Spinal cord (tissue), 10 donors: ENCODE results near the gene PGAM5. TPM values are rescaled to one million over a fixed set of nuclear protein-coding genes. Genes with fewer than 3 reads are reported as not detected.

Source experiments
- DNase-seq, 6 donors: peaks; one replicate each; pipeline versions ENCODE4 v3.0.0 to v3.0.0-alpha.2; 2013 to 2015; ENCODE audit warnings: low spot score in 6 of 6, low read depth in 4 of 6
- H3K27ac ChIP-seq: one replicate; pipeline ENCODE4 v1.5.1; 2013; ENCODE audit warnings: low read depth, low read length, control low read depth
- H3K27me3 ChIP-seq: one replicate; pipeline ENCODE4 v1.6.1; 2013; ENCODE audit warnings: low read length; ENCODE audit not compliant: control insufficient read depth, insufficient read depth
- H3K36me3 ChIP-seq: one replicate; pipeline ENCODE4 v1.6.1; 2013; ENCODE audit warnings: low read length; ENCODE audit not compliant: control insufficient read depth, insufficient read depth
- H3K4me1 ChIP-seq: one replicate; pipeline ENCODE4 v1.6.1; 2013; ENCODE audit warnings: low read length; ENCODE audit not compliant: control insufficient read depth, insufficient read depth
- H3K4me3 ChIP-seq: one replicate; pipeline ENCODE4 v1.5.1; 2013; ENCODE audit warnings: low read depth, low read length, control low read depth
- H3K9me3 ChIP-seq: one replicate; pipeline ENCODE4 v1.6.1; 2013; ENCODE audit warnings: low read length; ENCODE audit not compliant: control insufficient read depth, insufficient read depth
- WGBS: methylation state at CpG from one replicate; pipeline ENCODE4 v1.1.5; 2013; ENCODE audit warnings: missing lambda C conversion rate; ENCODE audit not compliant: insufficient coverage; 5-methylcytosine and 5-hydroxymethylcytosine counted together
- polyA plus RNA-seq, 2 donors: library from polyadenylated mRNA; unstranded; fragments of 120-200 nt; gene quantifications; one replicate each; pipeline ENCODE4 v1.2.1, GENCODE V29; 2013; ENCODE audit not compliant: insufficient read length in 2 of 2
- small RNA-seq: library from RNA; depleted of rRNA; stranded (forward); fragments of <200 nt; gene quantifications from one replicate; pipeline ENCODE3, GENCODE V24; 2014; ENCODE audit warnings: low replicate concordance
- total RNA-seq, 2 donors: library from RNA; depleted of rRNA in 1 of 2; stranded (reverse); fragments of 120-200 nt in 1 of 2; fragments of >200 nt in 1 of 2; gene quantifications; one replicate each; pipeline versions ENCODE4 v1.2.3 to v1.2.4, GENCODE V29; 2013 to 2014
- donor health status: healthy.

The PGAM5 gene
- total and polyA plus RNA-seq, 4 donors = 19.9 to 34.8 (median 28.3) TPM

DNA sequence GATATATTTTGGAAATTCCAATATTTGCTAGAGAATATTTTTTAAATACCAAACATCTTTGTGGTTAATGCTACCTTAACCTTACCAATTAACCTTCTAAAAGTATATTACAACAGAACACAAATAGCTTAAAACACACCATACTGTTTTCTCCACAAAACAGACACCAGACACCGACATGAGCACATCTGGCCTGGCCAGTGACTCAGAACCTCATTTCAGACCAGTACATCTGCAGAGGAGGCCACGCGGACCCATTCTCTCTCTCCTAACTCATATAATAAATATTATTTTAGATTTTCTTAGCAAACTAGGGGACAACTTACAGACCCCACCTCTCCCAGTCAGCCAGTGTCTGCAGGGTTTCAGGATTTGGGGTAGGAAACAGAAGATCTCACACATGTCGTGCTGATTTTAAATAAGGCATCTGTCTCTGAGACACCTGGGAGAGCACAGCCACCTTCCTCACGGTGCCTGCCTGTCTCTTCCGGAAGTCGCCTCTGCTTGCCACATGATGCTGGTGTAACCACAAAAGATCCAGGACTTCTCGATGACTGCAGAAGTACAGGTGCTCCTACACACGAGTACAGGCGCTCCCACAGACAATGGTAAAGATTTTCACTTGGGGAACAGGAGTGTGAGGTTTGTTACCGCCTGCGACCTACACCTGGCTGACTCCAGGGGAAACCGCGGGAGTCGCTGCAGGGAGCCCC, 60.6 kb downstream of the PGAM5 start:
- no peaks in the 10 kb centered on the region for H3K9me3 ChIP-seq
- H3K27me3 ChIP-seq = no peaks in the 10 kb centered on the region
- peaks cover 8% of the 10 kb centered on the region for H3K4me1 ChIP-seq
- H3K36me3 ChIP-seq = peaks cover 69% of the 10 kb centered on the region
- 94% methylated on average over 13 of the region's 15 CpGs for WGBS
- no peak overlapping the region for H3K4me3 ChIP-seq
- H3K27ac ChIP-seq = no peak overlapping the region
- DNase-seq = no peak

Small RNA genes lying within 50 kb of the gene (small RNA-seq; reads per million reads assigned to genes)
- gene RNA5SP379 = not detected

Other genes with a start within 250 kb of the PGAM5 start
- gene FBRSL1, start 220.7 kb upstream of the PGAM5 start, total RNA-seq = 10 to 100 TPM in 1 of 2 donors, 1 to 10 TPM in 1; 4.1 to 15.4 TPM
- 100 to 1,000 TPM in 1 of 2 donors, 10 to 100 TPM in 1; 92.5 to 106 TPM for gene FBRSL1, start 220.7 kb upstream of the PGAM5 start, polyA plus RNA-seq
- gene LRCOL1, start 100.3 kb upstream of the PGAM5 start, total RNA-seq = under 1 TPM in 1 of 2 donors, not detected in 1; 0.72 TPM
- under 1 TPM; 0.47 to 0.59 TPM for gene LRCOL1, start 100.3 kb upstream of the PGAM5 start, polyA plus RNA-seq
- under 1 TPM; 0.06 to 0.30 TPM for gene P2RX2, start 92.1 kb upstream of the PGAM5 start, total RNA-seq
- under 1 TPM; 0.38 to 0.65 TPM for gene P2RX2, start 92.1 kb upstream of the PGAM5 start, polyA plus RNA-seq
- 10 to 100 TPM; 33.4 to 35.8 TPM for gene POLE, start 23.5 kb upstream of the PGAM5 start, total RNA-seq
- 10 to 100 TPM; 43.8 to 69.9 TPM for gene POLE, start 23.5 kb upstream of the PGAM5 start, polyA plus RNA-seq
- 10 to 100 TPM; 27.5 to 74.7 TPM for gene PXMP2, start 23.3 kb upstream of the PGAM5 start, total RNA-seq
- gene PXMP2, start 23.3 kb upstream of the PGAM5 start, polyA plus RNA-seq = 10 to 100 TPM; 39.6 to 51.7 TPM
- 10 to 100 TPM; 32.3 to 56.4 TPM for gene ANKLE2, start 51.0 kb downstream of the PGAM5 start, total RNA-seq
- gene ANKLE2, start 51.0 kb downstream of the PGAM5 start, polyA plus RNA-seq = 10 to 100 TPM; 51.7 to 52.9 TPM
- 10 to 100 TPM; 41.9 to 50.4 TPM for gene GOLGA3, start 118.0 kb downstream of the PGAM5 start, total RNA-seq
- gene GOLGA3, start 118.0 kb downstream of the PGAM5 start, polyA plus RNA-seq = 10 to 100 TPM; 33.0 to 41.9 TPM
- 10 to 100 TPM; 20.9 to 27.3 TPM for gene CHFR, start 176.8 kb downstream of the PGAM5 start, total RNA-seq
- gene CHFR, start 176.8 kb downstream of the PGAM5 start, polyA plus RNA-seq = 10 to 100 TPM; 34.2 to 58.6 TPM
- gene ZNF605, start 245.5 kb downstream of the PGAM5 start, total RNA-seq = 10 to 100 TPM; 20.2 to 23.3 TPM
- 10 to 100 TPM; 18.7 to 22.0 TPM for gene ZNF605, start 245.5 kb downstream of the PGAM5 start, polyA plus RNA-seq